ENCODE data around the gene KDM1A.
"Not testable (repeated sequence)": the region's sequence is repeated elsewhere in the genome, so short reads cannot be mapped to it uniquely, and the experiment has no call there.

The KDM1A gene

DNA sequence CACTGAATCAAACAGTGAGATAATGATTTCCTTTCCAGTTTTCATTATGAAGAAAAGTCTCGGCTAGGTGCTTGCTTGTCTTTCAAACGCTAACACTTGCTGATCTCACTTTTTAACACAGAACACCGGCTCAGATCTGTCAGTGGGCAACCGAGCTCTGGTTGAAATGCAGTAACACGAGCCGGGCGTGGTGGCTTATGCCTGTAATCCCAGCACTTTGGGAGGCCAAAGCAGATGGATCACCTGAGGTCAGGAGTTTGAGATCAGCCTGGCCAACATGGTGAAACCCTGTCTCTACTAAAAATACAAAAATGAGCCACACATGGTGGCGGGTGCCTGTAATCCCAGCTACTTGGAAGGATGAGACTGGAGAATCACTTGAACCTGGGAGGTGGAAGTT, 9.2 kb upstream of the KDM1A start:
- in situ Hi-C loops (cut with MboI; ENCODE audit: low sequenced_read_pairs), result not testable (repeated sequence)

DNA sequence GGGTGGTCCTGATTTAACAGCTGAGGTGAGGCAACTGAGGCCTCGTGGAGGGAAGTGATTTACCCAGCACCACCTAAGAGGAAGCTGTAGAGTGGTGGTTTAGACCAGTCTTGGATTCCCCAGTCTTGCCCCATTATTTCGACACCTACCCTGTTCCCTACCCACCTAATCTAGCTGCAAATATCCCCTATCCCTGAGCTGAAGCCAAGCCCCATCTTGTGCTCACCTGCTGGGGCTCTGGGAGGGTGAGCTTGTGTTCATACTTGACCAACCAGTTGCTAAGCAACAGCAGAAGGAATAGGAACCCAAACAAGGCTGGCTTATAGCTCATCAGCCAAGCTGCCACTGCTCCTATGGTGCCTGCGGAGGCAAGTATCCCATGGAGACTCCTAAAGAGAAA, 5.6 kb upstream of the KDM1A start:
- in situ Hi-C loops (cut with MboI; ENCODE audit: low sequenced_read_pairs), result no loop called here

DNA sequence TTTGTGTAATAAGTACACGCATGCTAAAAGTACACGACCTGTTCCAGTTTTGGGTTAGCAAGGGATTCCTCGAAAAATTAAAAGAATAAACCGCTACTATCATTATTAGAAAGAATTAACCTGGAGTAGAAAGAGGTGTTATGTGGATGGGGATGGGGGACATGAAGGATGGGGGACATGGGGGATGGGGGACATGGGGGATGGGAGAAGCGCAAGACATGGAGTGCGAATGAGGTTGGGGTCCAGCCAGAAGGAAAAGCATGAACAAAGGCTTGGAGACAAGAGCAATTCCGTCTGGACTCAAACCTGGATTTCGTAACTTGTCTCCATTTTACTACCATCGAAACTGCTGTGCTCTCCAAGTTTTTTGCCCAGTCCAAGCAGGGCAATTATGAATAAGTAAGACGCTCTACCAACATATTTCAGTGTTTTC, 591 bp upstream of the KDM1A start:
- in situ Hi-C loops (cut with MboI; ENCODE audit: low sequenced_read_pairs), result no loop called here

DNA sequence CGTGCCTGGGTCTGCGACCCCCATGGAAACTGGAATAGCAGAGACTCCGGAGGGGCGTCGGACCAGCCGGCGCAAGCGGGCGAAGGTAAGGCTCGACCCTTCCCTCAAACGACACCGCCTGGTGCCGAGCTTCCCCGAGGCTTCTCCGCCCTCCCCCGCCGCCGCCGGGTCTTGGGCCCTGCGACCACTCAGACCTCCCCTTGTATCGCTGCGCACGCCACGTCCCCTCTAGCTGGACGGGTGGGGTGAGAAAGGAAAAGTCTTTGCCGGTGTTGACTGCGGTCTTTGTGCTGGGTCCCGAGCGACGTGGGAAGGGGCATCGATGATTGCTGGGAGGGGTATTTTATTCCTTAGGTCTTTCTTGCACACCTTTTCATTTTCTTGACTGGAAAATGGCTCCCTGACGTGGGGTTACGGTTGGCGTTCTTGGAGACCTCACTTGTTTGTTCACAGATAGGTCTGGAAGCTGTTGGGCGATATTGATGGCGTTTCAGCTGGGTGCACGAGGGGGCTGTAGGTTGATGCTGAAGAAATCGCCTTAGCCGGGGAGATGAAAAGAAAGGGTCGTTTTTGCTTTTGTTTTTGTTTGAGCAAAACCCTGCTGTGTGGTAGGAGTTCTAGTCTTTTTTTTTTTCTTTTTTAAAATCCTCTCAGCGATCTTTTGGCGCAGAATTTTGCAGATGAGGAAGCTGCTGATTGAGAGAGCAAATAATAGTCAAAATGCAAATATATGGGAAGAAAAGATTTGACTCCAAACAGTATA, 776 bp downstream of the KDM1A start:
- in situ Hi-C loops (cut with MboI; ENCODE audit: low sequenced_read_pairs), result no loop called here

DNA sequence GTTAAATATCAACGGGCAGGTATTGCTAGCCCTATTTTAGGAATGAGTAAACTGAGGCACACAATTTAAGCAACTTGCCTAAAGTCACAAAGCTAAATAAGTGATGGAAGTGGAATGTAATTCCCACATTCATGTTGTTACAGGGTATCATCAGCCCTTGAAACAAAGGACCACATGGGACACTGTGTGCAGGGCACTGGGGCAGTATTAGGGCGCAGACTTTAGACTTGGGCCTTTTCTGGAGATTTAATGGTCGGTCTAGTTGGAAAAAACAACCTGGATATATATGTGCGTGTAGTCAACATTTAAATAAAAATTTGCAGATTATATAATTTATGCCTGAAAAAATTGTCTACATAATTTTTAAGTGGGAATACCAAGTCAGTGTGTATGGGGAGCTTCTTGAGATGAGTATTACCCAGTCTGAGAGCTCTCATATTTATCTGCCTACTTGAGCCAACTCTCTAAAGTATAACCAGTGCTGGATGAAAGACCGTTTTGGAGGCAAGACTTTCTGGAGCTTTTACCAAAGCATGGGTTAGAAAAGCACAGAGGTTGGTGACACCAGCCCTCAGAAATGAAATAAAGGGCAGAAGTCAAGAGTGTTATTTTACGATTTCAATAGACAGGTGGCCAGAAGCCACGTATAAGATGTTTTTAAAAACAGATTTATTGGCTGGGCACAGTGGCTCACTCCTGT, 1.6 kb downstream of the KDM1A start:
- in situ Hi-C loops (cut with MboI; ENCODE audit: low sequenced_read_pairs), result no loop called here

DNA sequence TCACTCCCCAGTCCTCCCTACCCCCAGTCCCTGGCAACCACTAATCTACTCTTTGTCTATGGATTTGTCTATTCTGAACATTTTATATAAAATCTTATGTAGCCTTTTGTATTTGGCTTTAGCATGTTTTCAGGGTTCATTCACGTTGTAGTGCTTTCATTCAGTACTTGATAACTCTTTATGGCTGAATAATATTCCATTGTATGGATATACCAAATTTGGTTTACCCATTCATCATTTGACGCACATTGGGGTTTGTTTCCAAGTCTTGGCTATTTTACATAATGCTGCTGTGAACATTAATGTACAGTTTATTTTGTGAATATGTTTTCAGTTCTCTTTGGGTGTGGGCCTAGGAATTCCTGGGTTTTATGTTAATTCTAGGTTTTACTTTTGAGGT, 2.6 kb downstream of the KDM1A start:
- in situ Hi-C loops (cut with MboI; ENCODE audit: low sequenced_read_pairs), result no loop called here

DNA sequence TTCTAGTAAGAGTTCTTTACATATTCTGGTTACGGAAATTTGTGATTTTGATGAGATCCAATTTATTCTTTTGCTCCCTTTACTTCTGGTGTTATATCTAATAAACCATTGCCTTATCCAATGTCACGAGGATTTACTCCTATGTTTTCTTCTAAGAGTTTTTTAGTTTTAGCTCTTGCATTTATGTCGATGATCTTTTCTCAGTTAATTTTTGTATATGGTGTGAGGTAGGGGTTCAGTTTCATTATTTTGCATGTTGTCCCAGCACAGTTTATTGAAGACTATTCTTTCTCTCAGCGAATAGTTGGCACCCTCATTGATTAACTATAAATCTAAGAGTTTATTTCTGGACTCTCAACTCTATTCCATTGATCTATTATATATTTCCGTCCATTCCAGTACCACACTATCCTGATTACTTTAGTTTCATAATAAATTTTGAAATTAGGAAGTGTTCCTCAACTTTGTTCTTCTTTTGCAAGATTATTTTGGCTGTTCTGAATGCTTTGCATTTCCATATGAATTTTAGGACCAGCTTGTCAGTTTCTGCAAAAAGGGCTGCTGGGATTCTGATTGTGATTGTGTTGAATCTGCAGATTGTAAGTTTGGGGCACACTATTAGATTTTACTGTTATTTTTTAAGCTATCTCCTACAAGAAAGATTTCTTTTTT, 4.0 kb downstream of the KDM1A start:
- in situ Hi-C loops (cut with MboI; ENCODE audit: low sequenced_read_pairs), result no loop called here

DNA sequence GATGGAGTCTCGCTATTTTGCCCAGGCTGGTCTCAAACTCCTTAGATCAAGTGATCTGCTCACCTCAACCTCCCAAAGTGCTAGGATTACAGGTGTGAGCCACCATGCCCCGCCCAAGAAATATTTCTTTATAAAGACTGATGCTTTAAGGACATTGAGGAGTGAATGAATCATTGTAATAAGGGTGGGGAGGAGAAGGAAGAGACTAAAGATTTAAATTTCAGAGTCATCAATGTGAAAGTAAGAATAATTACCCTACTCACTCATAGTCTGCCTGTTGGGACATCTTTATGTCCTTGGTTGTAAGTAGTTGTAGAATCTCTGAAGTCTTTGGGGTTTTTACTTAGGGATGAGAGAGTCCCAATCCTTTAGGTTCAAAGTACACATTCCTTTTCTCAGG, 7.3 kb downstream of the KDM1A start:
- in situ Hi-C loops (cut with MboI; ENCODE audit: low sequenced_read_pairs), result no loop called here

DNA sequence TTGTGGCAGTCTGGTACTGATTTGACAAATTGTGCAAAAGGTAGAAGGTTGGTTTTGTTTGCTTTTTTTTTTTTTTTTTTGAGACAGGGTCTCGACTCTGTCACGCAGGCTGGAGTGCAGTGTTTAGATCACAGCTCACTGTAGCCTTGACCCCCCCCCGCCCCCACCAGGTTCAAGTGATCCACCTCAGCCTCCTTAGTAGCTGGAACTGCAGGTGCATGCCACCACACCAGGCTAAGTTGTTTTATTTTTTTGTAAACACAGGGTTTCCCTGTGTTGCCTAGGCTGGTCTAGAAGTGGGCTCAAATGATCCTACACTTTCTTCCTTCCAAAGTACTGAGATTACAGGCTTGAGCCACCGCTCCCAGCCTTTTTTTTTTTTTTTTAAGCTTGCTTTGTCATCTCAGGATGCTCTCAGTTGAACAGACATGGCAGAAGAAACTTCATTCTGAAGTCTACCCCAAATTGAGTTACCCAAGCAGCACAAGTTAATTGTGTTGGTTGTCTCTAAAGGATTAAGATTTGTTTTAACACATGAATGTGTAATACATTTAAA, 8.2 kb downstream of the KDM1A start:
- in situ Hi-C loops (cut with MboI; ENCODE audit: low sequenced_read_pairs), result no loop called here

DNA sequence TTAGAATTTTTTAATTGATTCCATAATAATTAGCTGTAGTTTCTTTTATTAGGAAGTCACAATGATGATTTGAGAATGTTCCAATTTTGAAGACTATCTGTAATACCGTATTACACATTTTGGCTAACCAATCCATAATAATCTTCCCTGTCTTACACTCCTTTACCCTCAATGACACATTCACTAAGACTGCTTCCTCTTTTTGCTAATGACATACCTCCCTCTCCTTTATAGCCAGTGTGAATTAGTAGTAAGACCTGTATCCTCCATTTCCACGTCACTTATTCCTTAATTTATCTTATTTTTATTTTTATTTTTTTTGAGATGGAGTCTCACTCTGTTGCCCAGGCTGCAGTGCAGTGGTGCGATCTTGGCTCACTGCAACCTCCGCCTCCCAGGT, 10.1 kb downstream of the KDM1A start:
- in situ Hi-C loops (cut with MboI; ENCODE audit: low sequenced_read_pairs), result no loop called here

DNA sequence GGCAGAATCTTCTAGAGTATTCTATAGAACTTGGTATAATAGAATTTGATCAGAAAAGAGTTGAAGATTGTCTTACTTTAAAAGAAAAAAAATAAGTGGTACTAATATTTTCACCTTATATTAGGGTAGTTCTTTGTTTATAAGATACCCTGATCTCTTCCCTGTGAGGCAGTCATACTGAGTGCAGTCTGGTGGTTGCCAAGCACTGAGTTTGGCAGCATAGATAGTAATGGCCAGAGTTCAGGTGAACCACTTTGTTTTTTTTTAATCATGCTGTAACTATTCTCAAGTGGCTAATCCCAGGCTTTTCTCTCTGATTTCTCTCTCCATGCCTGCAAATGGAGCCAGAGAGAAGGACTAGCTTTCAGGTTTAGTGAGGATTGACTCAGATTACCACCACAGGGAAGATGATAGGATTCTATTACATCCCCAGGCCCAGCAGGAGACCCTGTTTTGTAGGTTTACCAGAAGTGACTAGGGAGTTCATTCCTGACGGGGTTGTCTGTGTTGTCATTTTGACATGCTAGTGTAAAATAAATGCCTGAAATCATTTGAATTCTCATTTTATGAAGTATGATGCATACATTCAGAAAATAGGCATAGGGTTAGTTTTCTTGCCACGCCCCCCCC, 16.7 kb downstream of the KDM1A start:
- in situ Hi-C loops (cut with MboI; ENCODE audit: low sequenced_read_pairs), result no loop called here

DNA sequence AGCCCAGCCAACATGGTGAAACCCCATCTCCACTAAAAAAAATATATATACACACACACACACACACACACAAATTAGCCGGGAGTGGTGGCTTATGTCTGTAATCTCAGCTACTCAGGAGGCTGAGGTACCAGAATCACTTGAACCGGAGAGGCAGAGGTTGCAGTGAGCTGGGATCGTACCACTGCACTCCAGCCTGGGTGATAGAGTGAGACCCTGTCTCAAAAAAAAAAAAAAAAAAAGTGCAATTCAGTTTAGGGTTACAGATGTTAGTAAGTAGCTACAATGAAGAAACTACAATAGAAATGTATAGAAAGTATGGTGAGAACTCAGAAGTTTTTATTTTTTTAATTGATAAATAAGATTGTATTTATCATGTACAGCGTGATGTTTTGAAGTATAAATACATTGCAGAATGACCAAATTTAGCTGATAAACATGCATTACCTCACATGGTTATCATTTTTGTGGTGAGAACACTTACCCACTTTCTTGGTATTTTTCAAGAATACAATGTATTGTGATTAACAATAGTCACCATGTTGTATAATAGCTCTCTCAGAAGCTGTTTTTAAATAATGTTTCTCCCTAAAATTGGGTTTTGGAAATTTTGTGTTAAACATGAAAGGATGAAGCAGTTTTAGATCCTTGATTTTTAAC, 17.9 kb downstream of the KDM1A start:
- in situ Hi-C loops (cut with MboI; ENCODE audit: low sequenced_read_pairs), result no loop called here

DNA sequence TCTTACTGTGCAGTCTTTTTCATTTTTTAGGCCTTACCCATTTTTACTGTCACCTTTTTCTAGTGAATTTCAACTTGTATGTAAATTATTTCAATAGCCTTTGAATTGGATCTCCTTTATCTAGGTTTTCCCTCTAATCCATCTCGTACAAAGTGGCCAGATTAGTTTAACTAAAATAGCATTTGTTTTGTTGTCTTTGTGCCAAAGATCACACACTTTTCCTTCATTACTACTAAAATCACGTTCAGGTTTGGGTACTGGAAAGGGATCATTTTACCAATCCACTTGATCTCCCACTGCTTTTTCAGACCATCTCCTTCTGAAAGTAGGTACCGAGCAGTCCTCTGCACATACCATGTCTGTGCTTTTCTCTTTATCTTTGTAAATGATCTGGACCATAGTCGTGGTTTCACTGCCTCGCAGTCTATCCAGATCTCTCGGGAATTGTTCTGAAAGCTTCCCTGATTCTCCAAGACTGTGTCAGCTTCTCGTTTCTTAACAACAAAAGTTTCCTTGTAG, 20.1 kb downstream of the KDM1A start:
- in situ Hi-C loops (cut with MboI; ENCODE audit: low sequenced_read_pairs), result no loop called here

DNA sequence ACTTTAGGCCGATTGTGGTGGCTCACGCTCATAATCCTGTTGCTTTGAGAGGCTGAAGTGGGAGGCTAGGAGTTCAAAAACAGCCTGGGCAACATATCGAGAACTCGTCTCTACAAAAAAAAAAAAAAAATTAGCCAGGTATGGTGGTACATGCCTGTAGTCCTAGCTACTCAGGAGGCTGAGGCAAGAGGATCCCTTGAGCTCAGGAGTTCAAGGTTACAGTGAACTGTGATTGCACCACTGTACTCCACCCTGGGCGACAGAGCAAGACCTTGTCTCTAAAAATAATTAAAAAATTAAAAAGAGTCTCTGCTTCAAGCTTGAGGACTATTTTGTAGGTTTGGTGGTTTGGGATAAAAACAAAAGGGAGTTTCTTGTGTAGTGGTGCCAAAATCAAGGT, 21.2 kb downstream of the KDM1A start:
- in situ Hi-C loops (cut with MboI; ENCODE audit: low sequenced_read_pairs), result no loop called here

DNA sequence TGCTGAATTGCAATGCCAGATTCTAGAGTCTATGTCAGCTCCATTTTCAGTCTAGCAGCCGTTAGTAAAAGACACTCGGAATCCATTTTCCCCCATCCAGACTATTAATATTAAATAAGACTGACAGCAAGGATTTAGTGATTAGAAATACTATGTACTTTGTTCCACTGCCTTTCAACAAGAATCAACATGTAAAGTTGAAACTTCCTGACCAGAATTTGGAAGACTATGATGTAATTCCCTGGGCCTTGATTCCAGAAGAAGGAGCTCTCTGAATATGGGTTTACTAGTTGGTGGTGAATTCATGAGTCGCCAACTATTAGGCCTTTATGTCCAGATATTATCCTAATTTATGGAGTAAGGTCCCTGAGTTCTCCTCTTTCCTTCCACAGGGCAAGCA, 24.8 kb downstream of the KDM1A start:
- in situ Hi-C loops (cut with MboI; ENCODE audit: low sequenced_read_pairs), result no loop called here

DNA sequence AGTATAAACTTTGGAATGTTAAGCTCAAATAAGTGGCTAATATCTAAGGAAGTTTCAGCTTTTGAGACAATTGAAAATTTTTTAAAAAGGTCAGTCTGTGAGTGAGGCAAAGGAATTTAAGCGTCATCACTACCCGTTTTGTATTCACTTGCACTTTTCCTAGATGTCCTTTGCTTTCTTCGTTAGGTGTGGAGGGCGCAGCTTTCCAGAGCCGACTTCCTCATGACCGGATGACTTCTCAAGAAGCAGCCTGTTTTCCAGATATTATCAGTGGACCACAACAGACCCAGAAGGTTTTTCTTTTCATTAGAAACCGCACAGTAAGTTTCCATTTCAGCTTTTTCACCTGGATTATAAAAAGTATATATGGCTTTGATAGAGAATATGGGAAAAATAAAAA, 30.9 kb downstream of the KDM1A start:
- in situ Hi-C loops (cut with MboI; ENCODE audit: low sequenced_read_pairs), result no loop called here

DNA sequence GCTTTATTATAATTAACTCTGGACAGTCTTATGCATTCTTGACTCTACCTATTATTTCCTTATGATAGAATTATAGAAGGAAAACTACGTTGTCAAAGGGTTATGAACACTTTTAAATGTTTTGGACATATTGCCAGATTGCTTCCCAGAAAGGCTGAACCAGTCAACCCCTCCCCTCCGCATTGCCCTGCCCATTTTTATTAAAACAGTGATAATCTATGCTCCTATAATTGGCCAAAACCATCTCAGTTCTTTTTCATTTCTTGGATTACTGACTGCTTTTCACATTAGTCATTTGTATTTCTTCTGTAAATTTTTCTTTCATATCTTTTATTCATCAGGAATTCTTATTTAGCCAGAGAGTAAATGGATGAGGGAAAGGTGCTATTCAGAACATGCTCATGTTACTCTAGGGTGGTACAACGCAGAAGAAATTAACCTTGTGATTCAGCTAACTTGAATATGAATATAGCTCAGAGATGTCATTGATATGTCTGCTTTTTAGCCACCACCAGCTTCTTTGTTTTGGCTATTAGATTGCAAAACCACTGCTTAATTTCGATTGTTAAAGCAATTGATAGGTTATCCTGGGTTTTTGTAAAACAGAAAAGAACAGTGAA, 32.1 kb downstream of the KDM1A start:
- in situ Hi-C loops (cut with MboI; ENCODE audit: low sequenced_read_pairs), result no loop called here

DNA sequence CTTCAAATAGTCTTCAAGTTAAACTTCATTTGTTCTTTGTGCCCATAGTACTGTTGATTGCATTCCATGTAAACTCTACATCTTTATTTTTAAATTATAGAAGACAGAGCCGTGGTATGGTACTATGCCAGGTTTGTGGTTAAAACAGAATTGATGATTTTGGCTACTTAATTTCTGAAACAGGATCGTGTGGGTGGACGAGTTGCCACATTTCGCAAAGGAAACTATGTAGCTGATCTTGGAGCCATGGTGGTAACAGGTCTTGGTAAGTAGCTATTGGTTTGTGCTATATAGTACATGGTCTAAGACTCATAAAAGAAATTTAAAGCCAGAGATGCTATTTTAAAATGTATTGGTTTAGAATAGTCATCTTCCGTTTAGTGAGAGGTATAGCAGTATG, 38.0 kb downstream of the KDM1A start:
- in situ Hi-C loops (cut with MboI; ENCODE audit: low sequenced_read_pairs), result no loop called here

DNA sequence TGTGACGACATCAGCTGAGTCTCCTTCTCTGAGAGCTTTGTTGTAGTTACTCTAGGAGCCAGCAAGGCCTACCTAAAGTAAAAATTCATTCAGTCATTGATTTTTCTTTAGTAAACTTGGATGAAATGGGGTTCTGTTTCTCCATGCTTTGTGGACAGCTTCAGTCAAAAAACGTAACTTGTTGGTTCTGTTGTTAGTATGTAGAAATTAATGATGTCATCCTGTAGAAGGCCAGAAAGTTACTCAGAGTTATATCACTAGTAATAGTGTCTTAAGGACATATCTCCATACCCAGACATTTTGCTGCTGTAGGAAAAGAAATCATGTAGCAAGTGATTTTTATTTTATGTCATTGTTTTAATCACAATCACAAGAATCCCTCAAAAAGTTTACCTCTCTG, 43.0 kb downstream of the KDM1A start:
- in situ Hi-C loops (cut with MboI; ENCODE audit: low sequenced_read_pairs), result no loop called here

DNA sequence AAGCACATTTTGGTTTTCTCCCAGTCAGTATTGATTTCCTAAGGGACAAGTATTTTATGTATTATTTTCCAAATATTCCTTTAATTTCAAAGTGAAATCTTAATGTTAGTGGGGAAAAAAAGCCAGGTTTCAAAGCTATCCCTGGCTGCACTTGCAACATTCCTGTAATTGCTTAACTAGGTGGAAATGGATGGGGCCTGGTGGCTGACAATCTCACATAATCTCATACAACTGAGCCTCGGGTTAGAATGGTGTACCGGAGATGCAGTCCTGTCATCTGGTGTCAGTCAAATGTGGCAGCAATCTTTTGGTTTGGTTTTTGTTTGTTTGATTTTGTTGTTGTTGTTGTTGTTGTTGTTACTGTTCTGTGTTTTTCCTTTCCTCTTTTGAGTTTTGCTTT, 46.1 kb downstream of the KDM1A start:
- in situ Hi-C loops (cut with MboI; ENCODE audit: low sequenced_read_pairs), result no loop called here

Data from HL-60/S4 treated with retinoic acid at 250 ng/mL for 4 days and 3 days (cell line).